ENCODE measurements around the gene SLC15A3.

SLC15A3 gene

GRCh38 chr11:60912851-60913528, 39.0 kb downstream of the SLC15A3 start:
- no peaks in the 10 kb centered on the region for H3K9me3 ChIP-seq (ENCODE audit: control insufficient read depth, insufficient read depth, low read depth, low read length)
- no peak overlapping the region for H3K27ac ChIP-seq (ENCODE audit: extremely low read depth, low read depth, low read length)
- H3K4me3 ChIP-seq (ENCODE audit: low read depth, low read length), result no peak overlapping the region
- CTCF ChIA-PET, result interaction anchor here (0.7 to 6.2 kb wide), 5 partner anchors 13 to 82 kb away, joined by 3 to 30 read pairs (median 5); no protein-coding TSS in a partner anchor
- TF ChIP-seq ZNF776 (tag by site-specific recombination; IDR thresholded peaks at IDR 0.05; ENCODE audit: borderline replicate concordance) (no peak), ZNF692 (tag by site-specific recombination; IDR thresholded peaks at IDR 0.05) (0 out of 2 replicates have a peak, but pooled peaks have one; percentile 39)
- peaks cover 0 to 13% of the 10 kb centered on the region in 2 experiments; a peak in 1 of 3 replicates for H3K36me3 ChIP-seq (ENCODE audit: control insufficient read depth in 2 of 2, insufficient read depth in 1 of 2, low read length in 2 of 2)
- POLR2A ChIA-PET, result interaction anchor here (0.8 to 4.0 kb wide), 13 partner anchors 8 to 479 kb away, joined by 3 to 36 read pairs (median 4); partner anchors contain the start of genes CYB561A3, PRPF19, TMEM132A and TMEM138
- H3K4me1 ChIP-seq (ENCODE audit: control insufficient read depth, insufficient read depth, low read length), result no peaks in the 10 kb centered on the region

GRCh38 chr11:60912223-60912850, 39.6 kb downstream of the SLC15A3 start:
- TF ChIP-seq ZNF112 (tag by site-specific recombination; IDR thresholded peaks at IDR 0.05) (no peak), KLF1 (tag by site-specific recombination; IDR thresholded peaks at IDR 0.05) (no peak), ZNF16 (tag by site-specific recombination; IDR thresholded peaks at IDR 0.05; ENCODE audit: low read depth) (no peak), GLI2 (tag by site-specific recombination; IDR thresholded peaks at IDR 0.05; ENCODE audit: borderline replicate concordance, low read depth) (no peak), ZNF600 (tag by site-specific recombination; IDR thresholded peaks at IDR 0.05) (no peak), ZNF624 (tag by site-specific recombination; IDR thresholded peaks at IDR 0.05) (no peak), ZSCAN30 (tag by site-specific recombination; IDR thresholded peaks at IDR 0.05) (no peak), ZNF18 (tag by site-specific recombination; IDR thresholded peaks at IDR 0.05) (peak; percentile 29; the same call in 1 of the 2 replicates), ZNF211 (tag by site-specific recombination; IDR thresholded peaks at IDR 0.05; ENCODE audit: low read depth) (no peak), ZNF777 (tag by site-specific recombination; IDR thresholded peaks at IDR 0.05; ENCODE audit: borderline replicate concordance) (no peak), ZNF280D (tag by site-specific recombination; IDR thresholded peaks at IDR 0.05) (no peak), ZIC2 (tag by site-specific recombination; IDR thresholded peaks at IDR 0.05) (peak; percentile 48), CTCF (tag by site-specific recombination; IDR thresholded peaks at IDR 0.05) (no peak), BCL11B (tag by site-specific recombination; IDR thresholded peaks at IDR 0.05; ENCODE audit: low read depth) (no peak), PRDM6 (tag by site-specific recombination; IDR thresholded peaks at IDR 0.05) (no peak)
- H3K4me3 ChIP-seq (ENCODE audit: low read depth, low read length), result no peak overlapping the region
- H3K4me1 ChIP-seq (ENCODE audit: control insufficient read depth, insufficient read depth, low read length), result no peaks in the 10 kb centered on the region
- H3K27ac ChIP-seq (ENCODE audit: extremely low read depth, low read depth, low read length), result no peak overlapping the region
- ChIA-PET CTCF (interaction anchor here (0.6 to 2.5 kb wide), 8 partner anchors 13 to 275 kb away, joined by 3 to 9 read pairs (median 4); no protein-coding TSS in a partner anchor), POLR2A (no interaction called here)
- no peaks in the 10 kb centered on the region for H3K9me3 ChIP-seq (ENCODE audit: control insufficient read depth, insufficient read depth, low read depth, low read length)
- H3K36me3 ChIP-seq (ENCODE audit: control insufficient read depth in 2 of 2, insufficient read depth in 1 of 2, low read length in 2 of 2), result peaks cover 0 to 12% of the 10 kb centered on the region in 2 experiments; a peak in 1 of 3 replicates

Data from HEK293 (cell line).